TTC549 (cell line): Measurements from ENCODE around the gene OR6X1.
"Not testable (repeated sequence)": the region's sequence is repeated elsewhere in the genome, so short reads cannot be mapped to it uniquely, and the experiment has no call there.

Experiments
- FAIRE-seq: peaks from 2 replicates; lab custom pipeline; 2012; peaks lifted over from hg19 to GRCh38; lab: Jason Lieb, UNC

The OR6X1 gene

GRCh38 chr11:123751781-123752180 is 2.5 kb downstream of the OR6X1 start:
- no peak for FAIRE-seq

- not testable (repeated sequence) for FAIRE-seq
Observed at GRCh38 chr11:123748349-123748748, 6.0 kb downstream of the OR6X1 start.

DNA sequence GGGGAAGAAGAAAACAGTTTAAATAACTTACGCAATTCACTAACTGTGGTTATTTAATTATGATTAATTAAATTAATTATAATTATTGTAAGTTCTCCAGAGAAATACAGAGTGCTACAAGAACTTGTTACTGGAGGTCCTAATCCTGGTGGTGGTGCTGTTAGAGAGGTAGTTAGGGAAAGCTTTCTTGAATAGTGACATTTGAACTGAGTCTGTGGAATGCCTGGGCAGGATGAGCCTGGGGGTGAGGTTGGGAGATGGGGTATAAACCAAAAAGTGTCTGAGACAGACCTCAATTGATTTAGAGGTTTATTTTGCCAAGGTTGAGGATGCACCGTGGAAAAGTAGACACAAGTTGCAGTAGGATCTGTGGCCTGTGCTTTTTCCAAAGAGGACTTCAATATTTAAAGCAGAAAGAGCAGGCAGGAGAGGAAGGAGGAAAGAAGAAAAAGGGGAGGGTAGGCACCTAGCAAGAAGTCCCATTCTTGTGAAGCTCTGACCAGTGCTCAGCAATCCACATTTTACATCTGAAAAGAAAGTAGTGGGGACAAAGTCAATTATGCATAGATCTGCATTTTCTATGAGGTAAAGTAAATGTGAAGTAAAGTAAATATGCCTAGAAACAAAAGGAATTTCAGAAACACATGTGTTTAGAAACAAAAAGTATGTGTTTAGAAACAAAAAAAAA is 8.4 kb downstream of the OR6X1 start:
- no peak for FAIRE-seq

DNA sequence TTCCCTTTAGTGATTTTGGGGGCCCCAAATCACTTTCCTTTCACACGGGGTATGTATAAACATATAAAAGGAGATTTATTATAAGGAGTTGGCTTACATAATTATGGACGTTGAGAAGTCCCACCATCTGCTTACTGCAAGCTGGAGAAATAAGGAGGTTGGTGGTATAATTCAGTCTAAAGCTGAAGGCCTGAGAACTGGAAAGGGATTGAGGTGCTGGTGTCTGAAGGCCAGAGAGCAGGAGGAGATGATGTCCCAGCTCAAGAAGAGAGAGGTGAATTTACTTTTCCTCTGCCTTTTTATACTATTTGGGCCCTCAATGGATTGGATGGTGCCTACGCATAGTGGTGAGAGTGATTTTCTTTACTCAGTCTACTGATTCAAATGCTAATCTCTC is 11.6 kb downstream of the OR6X1 start:
- no peak for FAIRE-seq

GRCh38 chr11:123742031-123742723 is 12.1 kb downstream of the OR6X1 start:
- FAIRE-seq = no peak

GRCh38 chr11:123741159-123742030 is 12.9 kb downstream of the OR6X1 start, which contains the start of gene ZNF202:
Gene ZNF202 (minus strand): TSS chr11:123741660. CDS start chr11:123730888, 10,772 bp downstream.
- no peak for FAIRE-seq

DNA sequence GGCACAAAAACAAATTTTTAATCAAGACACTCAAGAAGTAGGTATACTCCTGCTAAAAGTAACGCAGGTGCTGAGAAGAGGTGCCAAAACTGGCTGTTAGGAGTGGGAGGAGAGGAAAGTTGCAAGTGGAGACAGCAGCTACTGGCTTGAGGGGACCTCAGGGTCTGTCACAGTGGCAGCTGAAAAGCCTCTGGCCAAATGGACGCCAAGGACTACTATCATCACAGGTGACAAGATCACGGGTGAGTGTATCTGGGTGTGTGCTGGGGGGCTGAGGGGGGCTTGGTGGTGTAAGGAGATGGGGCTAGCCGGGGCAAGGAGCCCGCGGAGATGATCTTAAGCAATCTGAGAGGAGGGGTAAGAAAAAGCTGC is 13.5 kb downstream of the OR6X1 start:
- FAIRE-seq = no peak

DNA sequence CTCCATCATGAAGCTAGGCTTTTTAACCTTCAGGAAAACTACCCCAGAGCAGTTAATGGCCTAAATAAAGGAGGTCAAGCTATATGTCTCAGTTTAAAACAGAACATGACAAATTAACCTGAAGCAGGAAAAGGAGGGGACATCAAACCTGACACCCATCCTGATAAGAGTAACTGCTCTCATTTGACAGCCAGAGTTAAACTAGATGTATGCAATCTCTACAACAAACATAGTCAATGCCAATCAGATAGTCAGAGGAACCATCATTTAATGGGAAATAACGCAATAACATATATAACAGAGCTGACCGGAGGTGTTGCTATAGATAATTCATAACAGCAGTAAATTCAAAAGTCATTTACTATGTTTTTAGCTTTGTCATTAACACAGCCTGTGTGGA is 15.9 kb downstream of the OR6X1 start:
- FAIRE-seq = no peak

- FAIRE-seq = no peak
Observed at GRCh38 chr11:123736769-123737168, 17.5 kb downstream of the OR6X1 start.

- no peak for FAIRE-seq
Observed at GRCh38 chr11:123729602-123730001, 24.7 kb downstream of the OR6X1 start.

- FAIRE-seq = no peak
Observed at GRCh38 chr11:123725995-123726655, 28.2 kb downstream of the OR6X1 start.

DNA sequence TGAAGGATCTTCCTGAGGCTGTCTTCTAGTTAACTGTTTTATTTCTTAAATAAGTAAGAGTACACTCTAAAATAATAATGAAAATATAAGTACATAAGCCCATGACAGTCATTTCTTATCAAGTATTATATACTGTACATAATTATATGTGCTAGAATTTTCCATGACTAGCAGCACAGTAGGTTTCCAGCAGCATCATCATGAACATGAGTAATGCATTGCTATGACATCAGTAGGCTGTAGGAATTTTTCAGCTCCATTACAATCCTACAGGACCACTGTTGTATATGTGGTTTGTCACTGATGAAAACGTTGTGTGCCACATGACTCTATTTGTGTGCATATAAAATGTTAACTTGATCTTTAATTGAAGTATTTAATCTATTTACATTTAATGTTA is 34.9 kb downstream of the OR6X1 start:
- no peak for FAIRE-seq

DNA sequence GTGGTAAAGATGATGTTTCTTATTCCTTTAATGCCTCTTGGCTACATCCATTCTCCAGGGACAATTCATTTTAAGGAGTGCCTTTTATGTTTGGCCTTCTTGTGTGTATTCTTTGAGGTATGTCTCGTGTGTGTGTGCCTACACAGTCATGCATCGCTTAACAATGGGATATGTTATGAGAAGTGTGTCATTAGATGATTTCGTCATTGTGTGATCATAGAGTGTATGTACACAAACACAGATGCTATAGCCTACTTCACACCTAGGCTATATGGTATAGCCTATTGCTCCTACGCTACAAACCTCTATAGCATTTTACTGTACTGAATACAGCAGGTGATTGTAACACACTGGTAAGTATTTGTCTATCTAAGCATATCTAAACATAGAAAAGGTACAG is 35.8 kb downstream of the OR6X1 start:
- no peak for FAIRE-seq

DNA sequence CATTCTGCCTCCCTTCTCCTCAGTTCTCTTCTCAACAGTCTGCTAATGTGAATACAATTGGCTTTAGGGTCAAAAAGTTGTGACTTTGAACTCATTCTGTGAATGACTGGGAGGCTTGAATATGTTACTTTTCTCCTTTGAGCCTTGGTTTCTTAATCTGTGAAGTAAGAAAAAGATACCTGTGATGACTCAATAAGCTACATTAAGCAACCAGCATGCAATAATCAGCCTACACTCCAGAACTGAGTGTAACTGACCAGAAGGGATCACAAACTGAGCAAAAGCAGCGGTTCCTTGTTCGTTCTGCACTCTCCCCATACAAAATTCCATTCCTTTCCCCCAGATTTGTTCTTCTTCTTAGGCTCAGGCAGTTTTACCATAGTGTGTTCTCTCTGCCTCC is 36.3 kb downstream of the OR6X1 start:
- no peak for FAIRE-seq

DNA sequence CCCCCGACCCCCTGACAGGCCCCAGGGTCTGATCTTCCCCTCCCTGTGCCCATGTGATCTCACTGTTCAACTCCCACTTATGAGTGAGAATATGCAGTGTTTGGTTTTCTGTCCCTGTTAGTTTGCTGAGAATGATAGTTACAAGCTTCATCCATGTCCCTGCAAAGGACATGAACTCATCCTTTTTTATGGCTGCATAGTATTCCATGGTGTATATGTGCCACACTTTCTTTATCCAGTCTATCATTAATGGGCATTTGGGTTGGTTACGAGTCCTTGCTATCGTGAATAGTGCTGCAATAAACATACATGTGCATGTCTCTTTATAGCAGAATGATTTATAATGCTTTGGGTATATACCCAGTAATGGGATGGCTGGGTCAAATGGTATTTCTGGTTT is 41.7 kb downstream of the OR6X1 start:
- FAIRE-seq = not testable (repeated sequence)

DNA sequence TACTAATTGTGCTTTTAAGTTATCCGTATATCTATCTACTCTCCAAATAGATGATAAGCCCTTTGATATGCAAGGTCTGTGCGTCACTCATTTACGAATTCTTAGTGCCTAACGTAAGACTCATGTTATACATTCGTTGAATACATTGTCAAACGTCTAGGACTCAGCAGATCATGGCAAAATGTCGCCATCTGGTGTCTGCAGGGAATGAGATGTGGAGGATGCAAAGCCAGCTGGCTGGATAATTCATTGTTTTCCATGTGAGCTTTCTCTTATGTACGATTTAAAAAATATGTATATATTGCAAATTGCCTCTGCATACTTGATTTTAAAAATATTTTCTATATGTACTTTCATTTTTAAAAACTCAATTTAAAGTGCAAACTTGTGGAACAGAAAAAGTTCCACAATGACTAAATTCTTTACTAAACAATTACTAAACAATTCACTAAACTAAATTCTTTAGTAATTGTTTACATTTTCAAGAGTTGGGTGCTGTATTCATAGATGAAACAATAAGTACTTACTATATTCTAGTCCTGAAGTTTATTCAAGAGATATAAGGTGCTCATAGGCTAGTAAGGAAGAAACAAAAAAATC is 46.6 kb downstream of the OR6X1 start:
- peak; percentile 64 for FAIRE-seq

- FAIRE-seq = no peak
Observed at GRCh38 chr11:123707206-123707605, 47.1 kb downstream of the OR6X1 start.

DNA sequence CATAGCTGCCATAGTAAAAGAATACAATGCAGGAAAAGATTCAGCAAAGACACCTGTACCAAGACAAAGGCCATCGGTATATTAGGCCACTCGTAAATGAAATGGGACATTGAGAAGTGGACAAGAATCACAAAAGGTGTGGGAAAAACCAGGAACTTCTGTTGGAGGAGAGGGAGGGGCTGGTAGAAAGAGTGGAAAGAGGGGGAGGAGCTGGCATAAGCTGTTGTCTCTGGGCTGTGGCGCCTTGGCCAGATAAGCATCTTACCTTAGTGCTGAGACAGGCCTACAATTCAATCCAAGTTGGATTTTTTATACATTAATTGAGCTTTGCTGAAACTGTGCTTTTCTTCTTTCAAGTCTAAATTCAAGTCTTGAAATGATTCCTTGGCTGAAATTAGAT is 50.0 kb downstream of the OR6X1 start:
- no peak for FAIRE-seq
